SK-N-SH (cell line): Measurements from ENCODE around the gene ZNF74. TPM values are rescaled to one million over a fixed set of nuclear protein-coding genes. Genes with fewer than 3 reads are reported as not detected.

ENCODE experiments used
- CTCF ChIA-PET: fragments of 300-600, 350-600 bp; formaldehyde crosslinking; extraction: SDS; loops from one replicate; lab custom pipeline; 2021; lab: Yijun Ruan, JAX
- POLR2A ChIA-PET: fragments of 350-600 bp; sonication (Branson Sonifier 250); formaldehyde crosslinking; extraction: SDS; loops from one replicate; lab custom pipeline; 2020; ENCODE audit warnings: antibody characterized with exemption, inconsistent platforms; lab: Yijun Ruan, JAX
- DNase-seq: peaks from one replicate; pipeline ENCODE4 v3.0.0; 2012
- H2AFZ ChIP-seq: fragments of 200-600 bp; sonication (generic); 2 replicates; pipeline ENCODE4 v1.8.1; 2016; ENCODE audit warnings: antibody characterized with exemption, mild to moderate bottlenecking, low read depth
- H3F3A ChIP-seq: fragments of 200-600 bp; sonication (generic); replicated peaks from 2 replicates; pipeline ENCODE3; 2016; ENCODE audit warnings: antibody characterized with exemption, mild to moderate bottlenecking; ENCODE audit not compliant: insufficient read depth
- H3K27ac ChIP-seq, 2 experiments: fragments of 200-500 bp in 1 of 2; fragments of 200-600 bp in 1 of 2; sonication (Bioruptor generic) in 1 of 2; sonication (generic), shearing (Covaris generic) in 1 of 2; 2 replicates each; pipeline versions ENCODE4 v1.5.1 to v1.6.1; 2014 to 2016; ENCODE audit warnings: low read depth in 2 of 2, inconsistent platforms in 1 of 2, low read length in 1 of 2, mild to moderate bottlenecking in 1 of 2, mixed read lengths in 1 of 2
- H3K27me3 ChIP-seq: fragments of 200-600 bp; sonication (generic), shearing (Covaris generic); 2 replicates; pipeline ENCODE4 v1.6.1; 2016; ENCODE audit warnings: mixed run types; ENCODE audit not compliant: insufficient read depth
- H3K36me3 ChIP-seq, 2 experiments: fragments of 200-500 bp in 1 of 2; fragments of 200-600 bp in 1 of 2; sonication (Bioruptor generic) in 1 of 2; sonication (generic) in 1 of 2; replicated peaks in 1 of 2; 2 replicates each; pipeline versions ENCODE3 to v1.5.1; 2014 to 2016; ENCODE audit warnings: low read length in 1 of 2, mild to moderate bottlenecking in 1 of 2; ENCODE audit not compliant: insufficient read depth in 2 of 2, control insufficient read depth in 1 of 2
- H3K4me1 ChIP-seq, 2 experiments: fragments of 200-500 bp in 1 of 2; fragments of 200-600 bp in 1 of 2; sonication (Bioruptor generic) in 1 of 2; sonication (generic), shearing (Covaris generic) in 1 of 2; 2 replicates each; pipeline versions ENCODE4 v1.5.1 to v1.6.1; 2014 to 2016; ENCODE audit warnings: low read depth in 1 of 2, low read length in 1 of 2, mixed run types in 1 of 2; ENCODE audit not compliant: insufficient read depth in 2 of 2, control insufficient read depth in 1 of 2
- H3K4me2 ChIP-seq: fragments of 200-600 bp; sonication (generic), shearing (Covaris generic); 2 replicates; pipeline ENCODE4 v1.6.1; 2017; ENCODE audit warnings: mixed run types
- H3K4me3 ChIP-seq, 2 experiments: fragments of 200-500 bp in 1 of 2; fragments of 200-600 bp in 1 of 2; sonication (Bioruptor generic) in 1 of 2; sonication (generic), shearing (Covaris generic) in 1 of 2; 2 replicates each; pipeline versions ENCODE4 v1.5.1 to v1.8.1; 2014 to 2016; ENCODE audit warnings: low read depth in 2 of 2, inconsistent platforms in 1 of 2, low read length in 1 of 2, mild to moderate bottlenecking in 1 of 2, mixed read lengths in 1 of 2, moderate library complexity in 1 of 2
- H3K79me2 ChIP-seq: fragments of 200-600 bp; sonication (generic); 2 replicates; pipeline ENCODE4 v1.8.1; 2017; ENCODE audit warnings: mild to moderate bottlenecking; ENCODE audit not compliant: insufficient read depth
- H3K9ac ChIP-seq: fragments of 200-600 bp; sonication (generic); 2 replicates; pipeline ENCODE4 v1.6.1; 2017; ENCODE audit warnings: mixed run types
- H3K9me2 ChIP-seq: fragments of 200-600 bp; sonication (generic); 2 replicates; pipeline ENCODE4 v1.6.1; 2017; ENCODE audit warnings: mixed run types
- H3K9me3 ChIP-seq: fragments of 200-600 bp; sonication (generic); 2 replicates; pipeline ENCODE4 v1.6.1; 2017; ENCODE audit warnings: mixed run types, mild to moderate bottlenecking, moderate library complexity
- H4K20me1 ChIP-seq: fragments of 200-600 bp; sonication (generic); 2 replicates; pipeline ENCODE4 v1.6.1; 2017; ENCODE audit warnings: mild to moderate bottlenecking, mixed run types; ENCODE audit not compliant: insufficient read depth
- CHD2 ChIP-seq: fragments of 150-350 bp; IDR thresholded peaks from 2 replicates; pipeline ENCODE4 v1.6.1; 2018; ENCODE audit warnings: low read length; ENCODE audit not compliant: partially characterized antibody
- ELF1 ChIP-seq: IDR thresholded peaks from 2 replicates; pipeline ENCODE4 v1.4.0; 2012
- FOXM1 ChIP-seq: IDR thresholded peaks from 2 replicates; pipeline ENCODE4 v1.4.0; 2012; ENCODE audit warnings: low read depth, mild to moderate bottlenecking
- MAX ChIP-seq: IDR thresholded peaks from 2 replicates; pipeline ENCODE4 v1.4.0; 2012; ENCODE audit warnings: low read depth
- NRF1 ChIP-seq: IDR thresholded peaks from 2 replicates; pipeline ENCODE4 v1.6.1; 2012; ENCODE audit warnings: low read depth, mild to moderate bottlenecking, low read length
- POLR2AphosphoS5 ChIP-seq: IDR thresholded peaks from 2 replicates; pipeline ENCODE4 v1.6.1; 2012; ENCODE audit warnings: low read depth, low read length
- RCOR1 ChIP-seq: fragments of 150-350 bp; IDR thresholded peaks from 2 replicates; pipeline ENCODE4 v1.6.1; 2017; ENCODE audit warnings: antibody characterized with exemption, low read length
- REST ChIP-seq: IDR thresholded peaks from 2 replicates; pipeline ENCODE4 v1.6.1; 2012; ENCODE audit warnings: mild to moderate bottlenecking, low read depth, low read length, moderate library complexity
- SIN3A ChIP-seq: IDR thresholded peaks from 2 replicates; pipeline ENCODE4 v1.6.1; 2012; ENCODE audit warnings: low read depth, mild to moderate bottlenecking, low read length, moderate library complexity, borderline replicate concordance
- TEAD4 ChIP-seq: IDR thresholded peaks from 2 replicates; pipeline ENCODE4 v1.4.0; 2012; ENCODE audit warnings: mild to moderate bottlenecking, borderline replicate concordance; ENCODE audit not compliant: insufficient read depth
- USF1 ChIP-seq: IDR thresholded peaks from 2 replicates; pipeline ENCODE4 v1.4.0; 2012; ENCODE audit warnings: low read depth, borderline replicate concordance
- USF2 ChIP-seq: fragments of 150-350 bp; IDR thresholded peaks from 2 replicates; pipeline ENCODE4 v1.6.1; 2017; ENCODE audit warnings: antibody characterized with exemption, low read length, low read depth, borderline replicate concordance
- WGBS: methylation state at CpG from one replicate; pipeline ENCODE4 v1.1.6; 2017; ENCODE audit warnings: low lambda C conversion rate; 5-methylcytosine and 5-hydroxymethylcytosine counted together
- polyA plus RNA-seq, 3 experiments: library from polyadenylated mRNA; depleted of rRNA; stranded (reverse); fragments of >200 nt; gene quantifications; 2 replicates each; pipeline ENCODE4 v1.2.3, GENCODE V29; 2012

The ZNF74 gene
- polyA plus RNA-seq, 1 of the 3 experiments (the other 2 are of a cell fraction) = 8.0 TPM

DNA sequence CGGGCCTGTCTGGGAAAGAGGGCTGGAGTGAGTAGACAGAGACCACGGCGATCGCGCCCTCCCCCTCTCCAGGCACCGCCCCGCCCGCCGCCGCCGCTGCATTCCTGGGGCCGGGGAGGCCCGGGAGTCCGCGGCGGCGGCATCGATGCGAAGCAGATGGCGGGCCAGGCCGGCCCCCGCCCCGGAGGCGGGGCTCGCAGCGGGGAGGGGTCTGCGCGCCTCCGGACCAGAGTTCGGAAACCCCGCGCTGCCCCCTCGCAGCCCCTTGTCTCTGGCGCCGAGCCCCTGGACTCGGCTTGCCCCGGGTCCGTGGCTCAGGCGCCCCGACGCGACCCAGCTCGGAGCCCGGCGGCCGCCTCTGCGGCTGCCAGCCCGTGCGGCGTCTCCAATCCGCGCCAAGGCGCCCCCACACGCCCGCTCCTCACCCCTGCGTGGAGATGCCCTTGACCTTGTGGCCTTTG lies 42.4 kb downstream of the ZNF74 start:
- Histone ChIP-seq H3K4me2 (peak overlapping the region; percentile 99), H3K4me1 (peaks cover 19 to 28% of the 10 kb centered on the region in 2 experiments; a peak in 3 of 4 replicates), H3K36me3 (peaks cover 0 to 2% of the 10 kb centered on the region in 2 experiments), H3K4me3 (peak overlapping the region; percentile 94 to 96), H3K27me3 (no peaks in the 10 kb centered on the region), H4K20me1 (peaks cover 46% of the 10 kb centered on the region), H3F3A (no peaks in the 10 kb centered on the region), H2AFZ (no peak overlapping the region), H3K27ac (peak overlapping the region; percentile 76 to 86; a peak in 3 of 4 replicates), H3K9ac (peak overlapping the region; percentile 87), H3K79me2 (peaks cover 61% of the 10 kb centered on the region), H3K9me2 (no peaks in the 10 kb centered on the region), H3K9me3 (no peaks in the 10 kb centered on the region)
- DNase-seq = peak; percentile 90
- CTCF ChIA-PET = interaction anchor here (1.1 to 6.4 kb wide), 3 partner anchors 9 to 20 kb away, joined by 4 to 38 read pairs (median 5); no protein-coding TSS in a partner anchor
- POLR2A ChIA-PET = interaction anchor here (1.3 to 3.2 kb wide), 2 partner anchors 9 to 13 kb away, joined by 4 to 13 read pairs; no protein-coding TSS in a partner anchor
- no peak for TF ChIP-seq USF2
- TF ChIP-seq ELF1 = no peak
- peak; percentile 43; the same call in 1 of the 2 replicates for TF ChIP-seq TEAD4
- TF ChIP-seq CHD2 = peak; percentile 8
- TF ChIP-seq RCOR1 = no peak
- peak; percentile 12; the same call in 1 of the 2 replicates for TF ChIP-seq NRF1
- 0 out of 2 replicates have a peak, but pooled peaks have one; percentile 11 for TF ChIP-seq MAX
- TF ChIP-seq FOXM1 = no peak
- peak; percentile 37; the same call in 1 of the 2 replicates for TF ChIP-seq SIN3A
- TF ChIP-seq POLR2AphosphoS5 = no peak
- no peak for TF ChIP-seq USF1
- TF ChIP-seq REST = no peak
- WGBS = no CpG with 5 or more reads among the region's 56 CpGs
